Heart left ventricle (tissue), 13 donors: Measurements from ENCODE around the gene DDB1.

Experiments used
- POLR2A ChIP-seq, 2 donors: fragments of 450-650 bp; IDR thresholded peaks; one replicate each; pipeline ENCODE4 v1.6.1; 2017; ENCODE audit warnings: antibody characterized with exemption in 2 of 2, mild to moderate bottlenecking in 2 of 2, moderate library complexity in 2 of 2
- TF ChIP-seq, protein P1 (sequence below), 12 donors: fragments of 200-600 bp; sonication (generic) in 4 of 12; IDR thresholded peaks; one replicate each; pipeline versions ENCODE4 v1.5.0 to v1.8.0; 2018 to 2022; ENCODE audit warnings: antibody characterized with exemption in 12 of 12, mild to moderate bottlenecking in 5 of 12
- donor health status: ischemic (EF 13 %, LVEDD 7.1; RV severe dilation, severe dysfunction).
- donor health status: DM: no; HTN: yes; CAD: no.
- donor health status: DM: no; HTN: no; CAD: no.
- donor health status: ischemic (EF 25% LVEDD 6.9; RV normal size, moderate dysfunction).
- donor health status: ischemic (EF 25% LVEDD 5.7; RV mildly dilated, moderate dysfunction).
- donor health status: ischemic (EF 35%, LVEDD 5.7; RV mildly dilated, moderate dysfunction).
- donor health status: nonischemic (EF 11% LVEDD 7.7; RV severe dilation, severe dysfunction).
- donor health status: DM: yes; HTN: yes; CAD: no.
- donor health status: PGD.
- donor health status: ischemic (EF 29% LVEDD 5.4; RV normal size, mild dysfunction).
- donor health status: nonischemic (EF 23%, LVEDD 6.1; RV moderate dilation, normal function).

DNA sequence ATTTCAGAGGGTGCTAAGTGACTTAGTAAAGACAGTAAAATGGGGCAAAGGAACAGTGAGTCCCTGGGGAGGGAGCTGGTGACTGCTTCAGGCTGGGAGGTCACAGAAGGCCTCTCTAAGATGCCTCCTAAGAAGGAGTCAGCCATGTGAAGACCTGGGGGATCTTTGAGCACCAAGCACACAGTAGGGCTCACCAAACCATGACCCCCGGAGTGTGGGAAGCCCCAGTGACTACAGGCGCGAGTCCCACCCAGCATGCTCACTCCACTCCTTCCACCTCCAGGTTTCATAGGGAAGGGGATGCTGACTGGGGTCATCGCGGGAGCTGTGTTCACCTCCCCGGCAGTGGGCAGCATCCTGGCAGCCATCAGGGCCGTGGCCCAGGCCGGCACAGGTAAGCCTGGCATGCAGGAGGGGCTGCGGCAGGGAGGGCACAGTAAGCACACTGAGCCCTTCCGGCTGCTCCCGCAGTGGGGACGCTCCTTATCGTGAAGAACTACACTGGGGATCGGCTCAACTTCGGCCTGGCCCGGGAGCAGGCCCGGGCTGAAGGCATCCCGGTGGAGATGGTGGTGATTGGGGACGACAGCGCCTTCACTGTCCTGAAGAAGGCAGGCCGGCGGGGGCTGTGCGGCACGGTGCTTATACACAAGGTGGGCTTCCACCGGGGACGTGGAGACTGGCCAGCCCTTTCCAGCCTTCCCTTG, 6.0 kb upstream of the DDB1 start:
- no peak for TF ChIP-seq POLR2A (IDR thresholded peaks at IDR 0.05)
- TF ChIP-seq, protein P1, sequence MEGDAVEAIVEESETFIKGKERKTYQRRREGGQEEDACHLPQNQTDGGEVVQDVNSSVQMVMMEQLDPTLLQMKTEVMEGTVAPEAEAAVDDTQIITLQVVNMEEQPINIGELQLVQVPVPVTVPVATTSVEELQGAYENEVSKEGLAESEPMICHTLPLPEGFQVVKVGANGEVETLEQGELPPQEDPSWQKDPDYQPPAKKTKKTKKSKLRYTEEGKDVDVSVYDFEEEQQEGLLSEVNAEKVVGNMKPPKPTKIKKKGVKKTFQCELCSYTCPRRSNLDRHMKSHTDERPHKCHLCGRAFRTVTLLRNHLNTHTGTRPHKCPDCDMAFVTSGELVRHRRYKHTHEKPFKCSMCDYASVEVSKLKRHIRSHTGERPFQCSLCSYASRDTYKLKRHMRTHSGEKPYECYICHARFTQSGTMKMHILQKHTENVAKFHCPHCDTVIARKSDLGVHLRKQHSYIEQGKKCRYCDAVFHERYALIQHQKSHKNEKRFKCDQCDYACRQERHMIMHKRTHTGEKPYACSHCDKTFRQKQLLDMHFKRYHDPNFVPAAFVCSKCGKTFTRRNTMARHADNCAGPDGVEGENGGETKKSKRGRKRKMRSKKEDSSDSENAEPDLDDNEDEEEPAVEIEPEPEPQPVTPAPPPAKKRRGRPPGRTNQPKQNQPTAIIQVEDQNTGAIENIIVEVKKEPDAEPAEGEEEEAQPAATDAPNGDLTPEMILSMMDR (IDR thresholded peaks at IDR 0.05), result no peak
